GM21737 (cell line): ENCODE results near the gene NGFR.
A peak's percentile ranks its signal among the peaks of the same experiment; 100 is the strongest.

Source experiments
- ATAC-seq: cut with Tn5 transposase; IDR thresholded peaks from one replicate; pipeline ENCODE4 v1.9.1; 2021; ENCODE audit warnings: mild to moderate bottlenecking, moderate library complexity; ENCODE audit not compliant: unreplicated experiment

The NGFR gene, protein sequence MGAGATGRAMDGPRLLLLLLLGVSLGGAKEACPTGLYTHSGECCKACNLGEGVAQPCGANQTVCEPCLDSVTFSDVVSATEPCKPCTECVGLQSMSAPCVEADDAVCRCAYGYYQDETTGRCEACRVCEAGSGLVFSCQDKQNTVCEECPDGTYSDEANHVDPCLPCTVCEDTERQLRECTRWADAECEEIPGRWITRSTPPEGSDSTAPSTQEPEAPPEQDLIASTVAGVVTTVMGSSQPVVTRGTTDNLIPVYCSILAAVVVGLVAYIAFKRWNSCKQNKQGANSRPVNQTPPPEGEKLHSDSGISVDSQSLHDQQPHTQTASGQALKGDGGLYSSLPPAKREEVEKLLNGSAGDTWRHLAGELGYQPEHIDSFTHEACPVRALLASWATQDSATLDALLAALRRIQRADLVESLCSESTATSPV

DNA sequence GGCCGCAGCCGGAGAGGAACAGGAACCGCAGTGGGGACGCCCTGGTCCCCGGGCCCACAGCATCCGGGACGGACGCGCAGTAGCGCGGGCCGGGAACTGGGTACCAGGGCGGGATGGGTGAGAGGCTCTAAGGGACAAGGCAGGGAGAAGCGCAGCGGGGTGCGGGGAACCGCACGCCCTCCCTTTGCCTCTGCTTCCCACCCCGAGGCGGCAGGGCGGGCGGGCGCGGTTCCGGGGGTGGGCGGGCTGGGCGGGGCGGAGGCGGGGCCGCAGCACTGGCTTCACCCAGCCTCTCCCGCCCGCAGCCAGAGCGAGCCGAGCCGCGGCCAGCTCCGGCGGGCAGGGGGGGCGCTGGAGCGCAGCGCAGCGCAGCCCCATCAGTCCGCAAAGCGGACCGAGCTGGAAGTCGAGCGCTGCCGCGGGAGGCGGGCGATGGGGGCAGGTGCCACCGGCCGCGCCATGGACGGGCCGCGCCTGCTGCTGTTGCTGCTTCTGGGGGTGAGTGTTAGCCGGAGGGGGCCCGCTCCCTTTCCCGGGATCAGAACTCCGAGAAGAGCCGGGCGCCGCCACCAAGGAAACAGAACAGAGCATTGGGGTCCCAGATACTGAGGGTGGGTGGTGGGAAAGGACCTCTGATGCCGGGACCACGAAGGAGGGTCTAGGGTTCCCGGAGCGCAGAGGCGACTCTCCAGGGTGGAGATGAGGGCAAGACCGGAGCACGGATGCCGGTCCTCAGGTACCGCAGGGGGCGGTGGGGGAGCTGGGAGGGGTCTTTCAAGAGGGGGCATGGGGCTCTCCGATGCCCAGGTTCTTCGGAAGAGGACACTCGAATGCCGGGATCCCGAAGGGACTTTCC is at the start of gene NGFR:
TSS of gene NGFR (plus strand) at position 308 of the 856 bp plus-strand sequence. CDS start at position 433, 125 bp downstream.
- ATAC-seq: peak; percentile 51

DNA sequence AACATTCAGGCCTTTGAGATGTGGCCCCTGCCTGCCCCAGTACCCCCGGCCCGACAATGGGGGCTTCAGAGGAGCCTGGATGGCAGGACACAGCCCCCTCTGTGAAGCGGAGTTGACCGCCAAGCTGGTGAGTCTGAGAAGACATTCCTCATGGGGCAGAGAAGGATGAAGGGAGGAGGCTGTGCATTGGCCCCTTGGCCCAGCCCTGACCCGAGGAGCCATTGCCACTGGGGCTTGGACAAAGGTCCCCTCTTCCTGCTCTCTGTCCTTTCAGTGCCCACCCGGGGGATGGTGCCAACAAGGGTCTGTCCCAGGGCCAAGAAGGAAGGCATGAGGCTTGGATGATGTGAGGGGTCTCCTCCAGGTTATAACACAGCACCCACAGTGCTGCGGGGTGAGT is 49.5 kb upstream of the NGFR start:
- no peak for ATAC-seq

DNA sequence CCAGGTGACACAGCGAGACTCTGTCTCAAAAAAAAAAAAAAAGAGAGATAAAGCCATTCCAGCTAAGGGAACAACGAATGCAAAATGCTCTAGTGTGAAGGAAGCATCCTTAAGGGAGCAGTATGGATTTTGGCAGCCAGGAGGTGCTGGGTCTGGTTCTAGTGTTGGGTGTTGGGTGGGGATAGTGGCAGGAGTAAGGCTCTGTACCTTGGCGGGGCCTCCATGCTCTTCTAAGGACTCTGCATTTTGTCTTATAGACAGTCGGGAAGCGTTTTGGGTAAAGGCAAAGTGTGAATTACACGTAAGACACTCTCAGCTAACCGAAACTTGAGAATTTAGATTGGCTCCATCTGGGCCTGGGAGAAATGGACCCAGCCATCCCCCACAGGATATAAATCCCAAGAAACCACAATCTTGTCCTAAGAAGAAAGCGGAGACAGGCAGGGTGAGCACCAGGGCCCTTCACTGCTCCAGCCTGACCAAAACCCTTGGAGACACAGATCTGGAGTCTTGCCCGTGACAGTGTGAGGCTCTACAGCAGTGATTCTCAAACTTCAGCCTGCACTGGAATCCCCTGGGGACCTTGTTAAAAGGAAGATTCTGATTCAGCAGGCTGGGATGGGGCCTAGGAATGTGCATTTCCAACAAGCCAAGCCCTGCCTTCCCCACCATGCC is 47.3 kb upstream of the NGFR start:
- no peak for ATAC-seq

DNA sequence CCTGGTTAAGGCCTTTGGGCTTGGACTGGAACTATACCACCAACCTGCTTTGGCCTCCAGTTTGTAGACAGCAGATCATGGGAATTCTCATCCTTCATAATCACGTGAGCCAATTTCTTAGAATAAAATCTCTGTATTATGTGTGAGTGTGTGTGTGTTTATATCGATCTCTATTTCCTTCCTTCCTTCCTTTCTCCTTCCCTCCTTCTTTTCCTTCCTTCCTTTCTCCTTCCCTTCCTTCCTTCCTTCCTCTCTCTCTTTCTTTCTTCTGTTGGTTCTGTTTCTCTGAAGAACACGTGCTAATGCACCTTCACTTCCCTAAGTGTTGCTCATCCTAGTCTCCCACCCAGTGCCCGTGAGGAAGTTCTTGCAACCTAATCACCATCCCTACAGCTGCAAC is 44.9 kb upstream of the NGFR start:
- no peak for ATAC-seq

DNA sequence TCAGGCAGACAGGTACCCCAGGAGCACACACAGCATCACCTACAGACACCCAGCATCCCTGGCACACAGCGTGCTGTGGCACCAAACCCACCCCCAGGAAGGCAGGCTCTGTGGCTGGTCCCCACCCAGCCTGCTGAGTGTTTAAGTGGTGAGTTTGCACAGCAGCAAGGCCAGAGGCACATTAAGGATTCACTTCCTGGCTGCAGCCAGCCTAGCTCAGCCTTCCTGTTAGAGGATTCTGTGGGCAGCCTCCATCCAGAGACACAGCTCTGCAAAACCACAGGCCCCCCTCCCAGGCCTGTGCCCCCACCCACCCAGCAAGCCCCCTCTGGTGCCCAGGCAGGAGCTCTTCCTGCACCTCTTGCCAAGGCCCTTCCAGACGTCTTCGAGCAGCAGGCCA is 44.4 kb upstream of the NGFR start:
- no peak for ATAC-seq

DNA sequence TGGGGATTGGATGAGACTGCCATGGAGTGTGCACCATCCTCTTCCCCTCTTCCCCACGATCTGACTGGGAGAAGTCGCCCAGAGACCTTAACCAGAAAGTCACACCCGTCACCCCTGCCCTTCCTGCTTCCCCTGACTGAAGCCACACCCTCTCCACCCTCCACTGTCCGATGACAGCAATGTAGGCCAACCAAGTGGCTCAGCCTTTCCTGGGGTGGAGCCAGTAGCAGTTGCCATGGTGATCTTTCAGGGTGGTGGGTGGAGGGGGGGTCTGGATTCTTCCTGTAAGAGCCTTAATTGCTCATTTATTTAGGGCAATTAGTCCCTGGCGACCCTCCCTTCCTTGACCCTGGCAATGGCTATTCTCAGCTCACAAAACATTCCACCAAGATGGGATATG is 42.9 kb upstream of the NGFR start:
- ATAC-seq: no peak

DNA sequence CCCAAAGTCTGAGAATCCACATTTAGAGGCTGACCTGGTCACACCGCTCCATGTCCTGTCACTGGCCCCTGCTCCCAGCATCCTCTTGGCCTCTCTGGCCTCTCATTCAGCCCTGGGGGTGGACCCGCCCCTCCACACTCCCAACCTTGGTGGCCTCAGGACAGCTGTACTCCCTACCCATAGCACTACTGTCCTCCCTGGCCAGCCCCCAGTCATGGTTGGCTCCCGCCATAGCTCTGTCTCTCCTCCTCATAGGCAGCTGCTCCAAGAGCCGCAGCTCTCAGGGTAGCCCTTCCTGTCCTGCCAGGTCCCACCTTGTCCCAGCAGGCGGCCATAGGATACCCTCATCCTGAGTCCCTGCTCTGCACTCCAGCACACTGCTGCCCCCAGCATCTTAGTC is 42.4 kb upstream of the NGFR start:
- no peak for ATAC-seq

DNA sequence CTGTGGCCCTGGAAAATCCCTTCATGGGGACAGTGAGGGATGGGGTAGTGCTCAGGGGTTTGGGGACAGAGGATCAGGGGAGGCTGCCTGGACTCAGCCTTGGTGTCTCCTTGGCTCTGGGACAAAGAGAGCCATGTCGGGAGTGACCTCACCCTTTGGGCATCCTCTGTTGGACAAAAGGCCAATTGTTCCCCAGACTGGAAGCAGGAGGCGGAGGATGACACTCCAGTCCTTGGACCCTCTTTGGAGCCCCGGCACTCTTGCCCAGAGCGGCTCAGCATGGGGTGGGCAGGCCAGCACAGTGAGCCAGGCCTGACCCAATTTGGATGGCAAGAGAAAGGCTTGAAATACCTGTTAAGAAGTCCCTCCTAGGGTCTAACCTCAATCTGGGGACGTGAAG is 41.0 kb upstream of the NGFR start:
- no peak for ATAC-seq

DNA sequence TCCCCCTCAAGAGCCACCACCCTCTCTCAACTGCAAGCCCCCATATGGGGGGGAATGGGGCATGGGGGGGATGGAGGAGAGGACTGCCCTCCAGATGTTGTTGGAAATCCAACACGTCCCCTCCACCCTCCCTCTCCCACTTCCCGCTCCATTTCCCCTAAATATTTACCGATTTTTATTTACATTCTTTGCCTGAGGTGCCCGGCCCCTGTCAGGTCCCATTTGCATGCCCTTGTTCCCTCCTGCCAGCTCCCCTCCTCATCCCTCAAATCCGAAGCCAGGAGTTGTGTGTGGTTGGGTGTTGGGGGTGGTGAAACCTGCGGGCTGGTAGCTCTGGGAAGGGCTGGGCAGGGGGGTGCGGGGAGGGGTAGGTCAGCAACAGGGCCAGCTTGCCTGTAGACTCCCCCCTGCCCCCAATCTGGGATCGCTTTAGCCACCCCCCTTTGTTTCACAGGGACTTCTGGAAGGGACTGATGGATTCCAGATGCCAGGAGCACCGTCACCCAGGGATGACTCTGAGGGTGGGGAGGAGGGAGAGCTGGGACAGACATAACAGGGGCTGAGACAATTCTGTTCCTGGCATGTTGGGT is 39.7 kb upstream of the NGFR start:
- ATAC-seq: no peak

DNA sequence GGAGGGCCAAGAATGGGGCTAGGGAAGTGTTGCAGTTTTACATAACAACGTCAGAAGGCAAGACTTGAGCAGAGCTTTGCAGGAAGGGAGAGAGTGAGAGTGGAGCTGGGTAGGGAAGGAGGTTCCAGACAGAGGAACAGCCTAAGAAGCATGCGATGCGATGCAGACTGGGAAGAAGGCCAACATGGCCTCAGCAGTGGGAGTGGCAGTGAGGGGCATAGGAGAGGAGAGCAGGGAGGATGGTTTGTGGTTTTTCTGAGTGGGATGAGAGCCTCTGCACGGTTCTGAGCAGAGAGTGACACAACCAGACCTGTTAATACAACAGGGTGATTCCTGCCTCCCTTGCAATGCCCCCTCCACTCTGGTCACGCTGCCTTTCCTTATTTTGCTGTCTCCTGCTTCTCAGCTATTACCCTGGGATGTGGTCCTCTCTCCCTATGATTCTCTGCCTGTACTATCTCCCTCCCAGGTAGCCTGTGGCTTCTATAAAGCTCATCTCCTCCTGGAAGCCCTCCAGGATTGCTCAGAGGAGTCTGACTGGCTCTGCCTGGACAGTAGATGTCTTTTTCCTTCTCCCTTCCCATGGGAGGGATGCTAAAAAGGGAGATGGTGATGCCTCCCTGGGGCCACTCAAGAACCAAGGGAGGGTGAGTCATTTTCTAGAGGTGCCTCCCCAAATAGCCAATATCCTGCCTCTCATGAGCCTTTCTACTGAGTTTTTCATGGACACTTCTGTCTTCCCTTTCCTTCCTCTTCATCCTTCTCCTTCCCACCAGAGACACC is 38.7 kb upstream of the NGFR start:
- ATAC-seq: no peak

DNA sequence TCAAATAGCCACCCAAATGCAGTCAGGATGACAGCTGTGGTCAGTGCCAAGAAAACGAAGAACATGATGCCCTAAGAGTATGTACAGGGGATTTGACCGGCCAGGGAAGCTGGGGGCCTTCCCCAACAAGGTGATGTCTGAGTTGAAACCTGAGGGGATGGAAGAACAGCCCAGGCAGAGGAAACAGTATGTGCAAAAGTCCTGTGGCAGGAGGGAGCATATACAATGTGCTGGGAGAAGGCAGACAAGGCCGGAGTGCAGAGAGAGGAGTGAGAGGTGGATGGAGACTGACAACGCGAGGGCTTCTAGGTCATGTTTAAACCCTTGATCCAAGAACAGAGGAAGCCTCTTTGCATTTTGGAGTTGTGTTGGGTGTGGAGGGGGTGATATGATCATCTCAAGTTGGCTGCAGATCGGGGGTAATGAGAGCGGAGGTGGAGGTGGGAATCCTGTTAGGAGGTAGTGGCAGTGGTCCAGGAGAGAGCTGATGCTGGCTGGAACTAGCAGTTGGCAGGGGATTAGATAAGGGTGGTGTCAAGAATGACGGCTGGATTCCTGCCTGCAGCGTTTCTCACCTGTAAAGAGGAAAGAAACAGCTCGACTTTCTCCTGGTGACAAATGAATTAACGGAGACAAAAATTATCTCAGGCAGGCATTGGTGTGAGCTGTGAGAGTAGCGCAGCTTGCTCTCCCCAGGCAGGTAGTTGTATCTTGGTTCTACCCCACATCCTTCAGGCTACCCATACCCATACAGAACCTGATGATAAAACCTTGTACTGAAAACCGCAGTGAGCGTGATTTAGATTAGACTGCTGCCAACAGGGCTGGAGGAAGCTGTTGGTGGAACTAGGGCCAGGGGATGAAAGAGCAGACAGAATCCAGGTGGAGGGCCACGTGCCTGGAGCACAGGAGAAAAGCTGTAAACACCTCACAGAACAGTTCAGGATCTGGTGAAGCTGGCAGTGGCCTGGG is 37.2 kb upstream of the NGFR start:
- no peak for ATAC-seq

DNA sequence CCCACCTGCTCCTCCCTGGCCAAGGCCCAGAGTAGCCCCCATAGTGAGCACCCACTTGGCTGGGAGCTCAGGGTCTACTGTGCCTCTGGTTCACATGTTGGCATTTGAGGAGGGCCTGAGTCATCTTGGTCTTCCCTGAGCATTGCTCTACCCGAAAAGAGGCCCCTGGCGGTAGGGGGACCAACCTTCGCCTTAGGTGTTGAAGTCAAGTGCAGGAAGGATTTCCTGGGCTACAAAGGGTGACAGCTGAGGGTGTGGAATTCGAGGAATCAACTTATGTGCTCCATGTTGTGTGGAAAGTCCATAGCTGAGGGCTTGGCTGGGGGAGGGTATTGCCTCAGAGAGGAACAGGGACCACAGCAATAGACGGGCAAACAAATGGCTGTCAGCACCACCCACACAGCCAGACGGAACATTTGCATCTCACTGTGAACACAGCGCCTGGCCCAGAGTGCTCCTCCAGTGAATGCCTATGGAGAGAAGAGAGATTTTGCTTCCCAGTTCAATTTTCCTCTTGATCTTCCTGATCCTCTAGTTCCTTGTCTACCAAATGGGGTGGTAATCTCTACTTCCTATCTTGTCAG is 35.6 kb upstream of the NGFR start:
- ATAC-seq: no peak

DNA sequence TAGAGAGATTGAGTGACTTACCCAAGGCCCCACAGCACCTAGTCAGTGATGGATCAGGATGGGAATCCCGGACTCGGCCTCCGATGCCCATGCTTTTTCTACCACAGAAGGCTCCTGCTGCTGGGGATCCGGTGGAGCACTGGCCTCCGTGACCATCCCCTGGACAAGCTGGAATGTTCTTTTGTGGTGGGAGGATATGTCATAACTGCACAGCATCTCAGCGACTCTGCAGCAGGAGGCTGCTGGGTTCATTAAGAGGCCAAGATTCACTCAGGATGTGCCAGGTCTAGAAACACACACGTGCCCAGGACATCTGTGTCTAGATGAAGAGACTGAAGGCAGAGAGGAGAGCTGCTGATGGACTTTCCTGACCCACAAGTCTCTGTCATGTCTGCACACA is 34.7 kb upstream of the NGFR start:
- ATAC-seq: no peak

DNA sequence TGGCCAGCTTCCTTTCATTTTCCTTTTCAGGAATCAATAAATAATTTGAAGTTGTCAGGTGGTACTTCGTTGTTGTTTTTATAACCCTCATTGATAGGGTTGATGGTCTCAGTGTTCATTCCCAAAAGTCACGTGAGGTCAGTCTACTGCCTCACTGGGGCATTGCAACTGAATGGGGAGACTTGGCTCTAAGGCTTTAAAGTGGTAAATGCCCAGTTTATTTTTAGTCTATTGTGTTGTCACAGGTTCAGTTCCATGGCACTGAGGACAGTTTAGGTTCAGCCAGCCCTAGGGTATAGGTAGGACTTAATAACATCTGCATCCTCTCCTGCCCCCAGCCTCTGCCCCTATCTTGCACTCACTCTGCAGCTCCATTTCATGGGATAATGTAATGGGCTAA is 33.5 kb upstream of the NGFR start:
- ATAC-seq: no peak

DNA sequence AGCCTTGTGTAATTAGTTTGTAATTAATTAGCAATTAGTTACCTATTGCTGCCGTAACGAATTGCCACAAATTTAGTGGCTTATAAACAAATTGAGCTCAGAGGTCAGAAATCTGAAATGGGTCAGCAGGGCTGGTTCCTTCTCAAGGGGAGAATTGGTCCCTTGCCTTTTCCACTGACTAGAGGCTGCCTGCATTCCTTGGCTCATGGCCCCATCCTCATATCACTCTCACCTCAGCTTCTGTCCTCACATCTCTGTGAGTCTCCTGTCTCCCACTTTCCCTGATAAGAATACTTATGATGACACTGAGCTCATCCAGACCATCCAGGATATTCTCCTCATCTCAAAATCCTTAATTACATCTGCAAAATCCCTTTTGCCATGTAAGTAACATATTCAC is 31.0 kb upstream of the NGFR start:
- no peak for ATAC-seq

DNA sequence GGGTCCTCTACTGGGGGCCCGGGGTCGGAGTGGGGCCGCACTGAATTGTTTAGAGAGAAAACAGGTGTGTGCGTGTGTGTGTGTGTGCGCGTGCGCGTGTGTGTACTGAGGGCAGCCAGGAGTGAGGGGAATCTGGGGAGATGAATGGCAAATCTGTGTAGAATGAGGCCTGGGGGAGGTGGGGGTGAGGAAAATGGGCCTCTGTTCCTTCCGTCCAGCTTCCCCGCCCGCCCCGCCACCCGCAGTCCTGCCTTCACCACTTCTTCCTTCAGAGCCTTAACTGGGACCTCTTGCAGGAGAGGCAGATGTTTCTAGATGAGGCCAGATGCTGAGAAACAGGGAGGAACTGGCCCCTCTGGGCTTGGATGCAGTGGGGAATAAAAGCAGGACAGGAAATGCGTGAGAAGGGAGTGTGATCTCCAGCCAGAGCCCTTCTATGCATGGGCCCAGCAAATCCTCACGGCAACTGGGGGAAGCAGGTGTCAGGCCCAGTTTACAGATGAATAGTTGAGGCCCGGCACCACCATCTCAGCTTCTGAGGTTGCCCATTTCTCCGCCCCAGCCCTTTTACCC is 29.7 kb upstream of the NGFR start:
- ATAC-seq: no peak

DNA sequence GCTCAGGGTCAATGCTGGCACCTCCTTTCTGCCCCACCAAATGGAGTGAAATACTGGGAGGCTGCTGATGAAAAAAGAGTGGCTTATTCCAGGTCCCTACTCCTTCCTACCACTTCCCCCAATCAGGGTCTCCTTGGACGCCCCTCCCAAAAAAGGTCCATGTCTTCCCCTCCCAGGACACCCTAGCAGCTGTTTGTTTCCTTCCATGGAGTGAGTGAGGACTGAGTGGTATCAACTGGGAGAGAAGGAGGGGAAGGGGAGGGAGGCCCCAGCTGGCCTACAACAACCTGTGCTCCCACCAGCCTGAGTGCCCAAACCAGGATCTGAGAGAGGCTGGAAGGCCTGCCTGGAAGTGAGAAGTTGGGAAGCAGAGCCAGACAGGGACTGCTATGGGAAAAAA is 28.7 kb upstream of the NGFR start:
- no peak for ATAC-seq

DNA sequence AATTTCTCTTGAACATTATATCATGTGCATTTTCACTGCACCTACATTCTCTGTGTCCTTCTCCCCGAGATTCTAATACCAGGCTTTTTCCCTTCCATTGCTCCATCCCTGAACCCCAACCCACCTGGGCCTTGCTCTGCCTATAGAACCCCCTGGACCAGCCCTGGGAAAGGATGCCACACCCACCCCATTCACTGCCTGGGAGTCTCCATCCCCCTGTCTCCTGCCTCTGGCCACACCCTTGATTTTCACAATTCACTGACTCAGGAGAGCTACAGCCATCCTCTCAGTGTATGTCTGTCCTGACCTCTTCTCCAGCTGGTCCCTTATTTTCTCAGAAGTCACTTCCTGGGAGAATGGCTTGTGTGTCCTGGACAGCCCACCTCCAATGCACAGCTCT is 27.9 kb upstream of the NGFR start:
- ATAC-seq: no peak
